HUDEP-2 (cell line): ENCODE results near the gene WDR62.
"Not testable (repeated sequence)": the region's sequence is repeated elsewhere in the genome, so short reads cannot be mapped to it uniquely, and the experiment has no call there.

Experiments
- DNase-seq, 76 experiments: peaks; one replicate each; lab custom pipeline; 2025; ENCODE audit not compliant: unreplicated experiment in 76 of 76; lab: John Stamatoyannopoulos, UW

WDR62 gene

DNA sequence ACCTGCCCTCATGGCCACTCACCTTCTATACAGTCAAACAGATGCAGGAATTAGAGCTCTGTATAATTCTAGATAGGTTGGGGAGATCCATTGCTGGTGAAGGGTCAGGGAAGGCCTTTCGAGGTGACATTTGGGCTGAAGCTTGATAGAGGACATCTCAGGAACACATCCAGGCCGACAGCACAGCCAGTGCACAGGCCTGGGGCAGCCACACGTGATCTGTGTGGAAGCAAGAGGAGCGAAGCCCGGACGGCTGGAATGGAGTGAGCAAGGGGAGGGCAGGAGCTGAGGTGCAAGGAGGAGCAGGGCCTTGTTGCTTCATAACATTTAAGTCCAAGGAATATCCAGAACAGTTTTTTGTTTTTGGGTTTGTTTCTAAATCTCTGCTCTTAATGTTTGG, 51.7 kb downstream of the WDR62 start:
- no peak for DNase-seq

DNA sequence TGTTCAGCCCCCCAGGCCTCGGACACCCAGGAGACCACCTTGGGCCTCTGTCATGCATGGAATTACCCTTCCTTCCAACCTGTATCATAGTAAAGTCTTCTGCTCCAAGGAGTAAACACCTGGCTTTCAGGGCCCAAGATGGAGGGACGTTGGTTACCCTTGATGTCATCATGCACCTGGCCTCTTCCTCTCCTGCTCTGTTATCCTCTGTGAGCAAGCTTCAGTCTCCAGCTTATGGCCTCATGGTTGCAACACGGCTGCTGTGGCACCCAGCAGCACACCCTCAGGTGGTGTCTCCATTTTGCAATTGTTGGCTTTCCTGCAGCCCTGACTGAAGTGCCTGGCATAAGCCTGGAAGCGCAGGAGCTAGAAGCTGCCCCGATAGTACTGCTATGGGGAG, 52.3 kb downstream of the WDR62 start:
- DNase-seq, result no peak

DNA sequence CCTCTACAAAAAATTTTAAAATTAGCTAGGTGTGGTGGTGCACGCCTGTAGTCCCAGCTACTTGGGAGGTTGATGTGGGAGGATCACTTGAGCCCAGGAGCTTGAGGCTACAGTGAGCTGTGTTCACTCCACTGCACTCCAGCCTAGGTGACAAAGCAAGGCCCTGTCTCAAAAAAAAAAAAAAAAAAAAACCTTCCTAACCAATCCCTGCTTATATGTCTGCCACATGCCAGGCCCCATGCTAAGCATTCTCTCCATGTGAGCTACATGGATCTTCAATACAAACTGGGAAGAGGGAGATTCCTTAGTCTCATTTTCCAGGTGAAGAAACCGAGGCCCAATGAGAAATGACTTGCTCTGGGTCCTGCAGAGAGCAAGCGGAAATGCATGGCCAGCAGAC, 54.0 kb downstream of the WDR62 start:
- DNase-seq, result no peak

DNA sequence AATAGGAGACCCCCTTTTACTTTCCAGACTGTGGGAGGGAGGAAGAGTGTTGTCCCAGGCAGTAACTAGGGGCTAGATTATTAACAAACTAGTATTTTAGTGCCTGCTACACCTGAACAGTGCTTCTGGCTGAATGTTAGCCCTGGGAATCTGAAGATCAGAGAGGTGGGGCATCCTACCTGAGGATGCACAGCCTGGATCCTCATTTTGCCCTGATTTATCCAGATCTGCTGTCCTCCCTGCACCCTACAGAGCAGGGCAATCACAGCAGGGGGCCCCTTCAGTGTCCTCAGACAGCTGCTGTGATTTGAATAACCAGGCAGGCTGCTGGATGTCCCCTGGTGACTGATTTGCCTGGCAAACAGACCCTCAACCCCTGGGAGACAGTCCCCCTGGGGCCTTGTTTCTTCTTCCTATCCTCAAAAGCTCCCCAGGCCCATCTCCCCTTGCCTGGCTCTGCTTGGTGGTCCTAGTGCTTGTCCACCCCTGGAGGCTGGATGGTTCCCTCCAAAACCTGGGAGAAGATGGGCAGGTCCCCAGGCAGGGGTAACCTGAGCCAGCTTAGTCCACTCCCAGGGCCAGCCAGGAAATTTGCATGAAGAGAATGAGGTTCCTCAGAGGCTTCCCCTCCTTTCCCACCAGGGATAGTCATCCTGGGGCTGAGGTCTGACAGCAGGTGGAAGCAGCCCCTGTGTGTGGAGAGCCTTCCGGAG, 55.9 kb downstream of the WDR62 start, which contains the start of gene OVOL3:
Gene OVOL3 (plus strand): TSS at position 657 of the 713 bp plus-strand sequence. CDS start 60 bp downstream, outside the sequence.
- DNase-seq, result no peak

DNA sequence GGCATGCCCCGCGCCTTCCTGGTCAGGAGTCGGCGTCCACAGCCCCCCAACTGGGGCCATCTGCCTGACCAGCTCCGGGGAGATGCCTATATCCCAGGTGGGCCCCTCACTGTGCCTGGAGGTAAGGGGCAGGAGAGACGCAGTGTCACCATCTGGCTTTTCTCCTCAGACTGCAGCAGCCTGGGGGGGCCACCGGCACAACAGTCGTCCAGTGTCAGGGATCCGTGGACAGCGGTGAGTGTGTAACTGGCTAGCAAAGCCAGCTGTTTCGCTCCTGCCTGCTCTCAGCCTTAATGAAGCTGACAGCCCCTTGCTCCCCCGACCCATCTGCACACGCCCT, 56.5 kb downstream of the WDR62 start:
- no peak for DNase-seq

DNA sequence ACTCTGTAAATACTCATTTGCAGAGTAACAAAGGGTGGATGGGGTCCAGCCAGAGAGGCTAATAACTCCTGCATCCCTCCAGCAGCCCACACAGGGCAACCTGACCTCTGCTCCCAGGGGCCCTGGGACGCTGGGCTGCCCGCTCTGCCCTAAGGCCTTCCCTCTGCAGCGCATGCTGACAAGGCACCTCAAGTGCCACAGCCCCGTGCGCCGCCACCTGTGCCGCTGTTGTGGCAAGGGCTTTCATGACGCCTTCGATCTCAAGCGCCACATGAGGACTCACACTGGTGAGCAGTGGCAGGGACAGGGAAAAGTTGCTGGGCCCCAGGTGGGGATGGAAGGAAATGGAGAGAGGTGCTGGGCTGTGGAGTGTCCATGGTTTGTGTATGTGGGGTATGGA, 58.0 kb downstream of the WDR62 start:
- no peak for DNase-seq

DNA sequence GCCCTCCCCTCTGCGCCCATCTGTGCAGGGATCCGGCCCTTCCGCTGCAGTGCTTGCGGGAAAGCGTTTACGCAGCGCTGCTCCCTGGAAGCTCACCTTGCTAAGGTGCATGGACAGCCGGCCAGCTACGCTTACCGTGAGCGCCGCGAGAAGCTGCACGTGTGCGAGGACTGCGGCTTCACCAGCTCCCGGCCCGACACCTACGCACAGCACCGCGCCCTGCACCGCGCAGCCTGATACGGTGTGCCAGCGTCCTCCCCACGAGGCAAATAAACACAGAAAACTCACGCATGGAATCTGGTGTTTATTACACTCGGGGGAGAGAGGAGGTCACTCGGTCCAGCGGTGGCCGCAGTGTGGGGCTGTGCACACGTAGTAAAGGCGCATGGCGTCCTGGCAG, 58.7 kb downstream of the WDR62 start:
- no peak for DNase-seq

DNA sequence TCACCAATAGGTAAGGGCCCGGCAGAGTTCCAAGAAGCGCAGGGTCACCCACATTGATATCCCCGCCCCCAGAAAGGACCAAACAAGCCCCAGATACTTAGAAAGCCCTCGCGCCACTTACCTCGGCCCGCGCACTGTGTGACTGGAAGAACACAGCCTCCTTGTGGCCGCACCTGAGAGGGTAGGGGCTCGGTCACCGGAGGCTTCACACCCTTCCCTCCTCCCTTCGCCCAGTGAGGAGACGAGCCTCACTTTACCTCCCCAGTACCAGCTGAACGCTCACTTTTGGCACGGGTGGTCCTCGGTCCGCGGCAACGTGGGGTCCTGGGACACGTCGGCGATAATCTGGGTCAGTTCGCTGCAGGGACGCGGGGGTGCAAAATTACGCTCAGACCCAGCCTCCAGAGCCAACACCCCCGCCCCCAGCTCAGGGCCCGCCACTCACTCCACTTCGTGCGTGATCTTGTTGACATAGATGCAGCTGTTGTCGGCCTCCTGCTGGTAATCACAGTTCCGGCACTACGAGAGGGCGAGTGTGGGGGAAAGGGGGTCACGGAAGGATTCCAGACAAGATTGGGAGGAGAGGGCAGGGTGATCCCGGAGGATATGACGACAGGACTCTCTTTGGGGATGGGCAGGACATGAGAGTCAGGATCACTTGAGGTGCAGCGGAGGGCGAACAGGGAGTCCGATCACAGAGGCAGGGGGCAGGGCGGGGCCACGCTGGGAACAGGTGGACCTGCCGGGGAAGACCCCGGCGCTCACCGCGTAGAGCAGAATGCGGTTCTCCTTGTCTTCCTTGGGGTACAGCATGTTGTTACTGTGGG, 59.4 kb downstream of the WDR62 start:
- peak in 6 of 76 experiments; percentile 22 to 51 (median 30) for DNase-seq

DNA sequence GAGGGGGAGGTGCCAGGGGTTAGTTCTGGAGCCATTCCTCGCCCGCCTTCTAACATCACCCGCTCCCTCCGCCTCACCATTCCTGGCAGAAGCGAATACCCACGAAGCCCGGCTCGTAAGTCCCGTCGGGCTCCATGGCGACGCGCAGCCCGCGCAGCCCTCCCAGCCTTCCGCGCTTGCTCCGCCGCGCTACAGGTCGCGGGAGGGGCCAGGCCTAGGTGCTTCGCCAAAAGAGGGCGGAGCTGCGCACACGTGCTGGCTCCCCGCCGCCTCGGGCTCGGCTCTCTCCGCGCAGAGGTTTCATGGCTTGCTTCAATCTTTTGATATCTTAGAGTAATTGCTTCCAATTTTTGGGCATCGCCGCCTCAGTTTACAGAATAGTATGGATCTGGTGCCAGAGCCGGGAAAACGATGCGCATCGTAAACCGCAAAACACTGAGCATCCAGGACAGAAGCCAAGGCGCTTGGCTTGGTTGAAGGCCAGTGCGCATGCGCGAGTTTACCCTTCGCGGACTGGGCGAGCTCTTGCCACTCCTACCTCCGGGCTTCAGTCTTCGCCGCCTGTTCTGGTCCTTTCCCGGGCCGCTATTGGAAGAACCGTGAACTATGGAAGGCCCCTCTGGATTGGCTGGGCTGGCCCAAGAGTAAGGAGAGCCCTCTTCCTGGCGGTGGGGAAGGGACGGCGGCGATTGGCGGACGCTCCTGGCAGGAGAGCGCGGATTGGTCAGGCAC, 60.2 kb downstream of the WDR62 start, which contains the start of gene POLR2I:
Gene POLR2I (minus strand): TSS at position 155 of the 732 bp plus-strand sequence. CDS start 19 bp downstream, at position 136.
- peak; percentile 95 to 100 (median 100) for DNase-seq

DNA sequence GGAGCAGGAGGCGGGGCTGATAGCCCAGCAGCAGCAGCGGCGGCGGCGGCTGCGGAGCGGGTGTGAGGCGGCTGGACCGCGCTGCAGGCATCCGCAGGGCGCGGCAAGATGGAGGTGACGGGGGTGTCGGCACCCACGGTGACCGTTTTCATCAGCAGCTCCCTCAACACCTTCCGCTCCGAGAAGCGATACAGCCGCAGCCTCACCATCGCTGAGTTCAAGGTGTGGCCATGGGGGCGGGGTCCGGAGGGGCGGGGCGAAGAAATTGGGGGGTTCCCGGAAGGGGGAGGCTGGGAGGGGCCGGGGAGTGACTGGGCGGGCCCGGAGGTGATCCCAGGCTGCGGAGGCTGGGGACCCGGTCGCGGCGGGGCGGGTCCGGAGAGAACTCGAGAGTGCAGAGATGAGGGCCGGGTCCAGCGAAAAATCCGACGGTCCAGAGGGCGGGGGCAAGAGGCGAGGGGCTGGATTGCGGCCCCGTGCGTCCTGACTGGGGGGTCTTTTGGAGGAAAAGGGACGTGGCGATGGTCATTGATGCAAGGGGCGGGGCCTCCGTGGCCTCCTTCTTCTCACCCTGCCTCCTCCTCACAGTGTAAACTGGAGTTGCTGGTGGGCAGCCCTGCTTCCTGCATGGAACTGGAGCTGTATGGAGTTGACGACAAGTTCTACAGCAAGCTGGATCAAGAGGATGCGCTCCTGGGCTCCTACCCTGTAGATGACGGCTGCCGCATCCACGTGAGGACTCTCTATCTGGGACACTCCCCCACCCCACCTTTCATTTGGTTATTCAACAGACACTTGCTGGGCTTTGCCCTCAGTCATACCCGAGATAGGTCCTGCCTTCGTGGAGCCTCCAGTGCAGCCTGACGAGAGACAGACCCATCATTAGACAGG, 61.0 kb downstream of the WDR62 start, which contains the start of gene TBCB:
Gene TBCB (plus strand): TSS at position 16 of the 891 bp plus-strand sequence. CDS start 93 bp downstream, at position 109.
- DNase-seq, result peak in 44 of 76 experiments; percentile 33 to 95 (median 87)

DNA sequence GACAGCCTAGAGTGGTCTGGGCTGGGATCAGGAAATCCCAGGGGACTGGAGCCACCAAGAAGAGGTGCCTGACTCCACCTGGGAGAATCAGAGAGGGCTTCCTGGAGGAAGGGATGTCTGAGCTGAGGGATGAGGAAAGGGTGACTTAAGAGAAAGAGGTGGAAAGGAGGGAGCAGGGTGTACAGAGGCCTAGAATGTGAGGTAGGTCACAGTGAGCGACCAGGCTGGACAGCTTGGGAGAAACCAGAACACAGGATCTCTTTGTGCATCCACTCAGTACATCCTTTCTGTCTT, 61.6 kb downstream of the WDR62 start:
- no peak for DNase-seq

DNA sequence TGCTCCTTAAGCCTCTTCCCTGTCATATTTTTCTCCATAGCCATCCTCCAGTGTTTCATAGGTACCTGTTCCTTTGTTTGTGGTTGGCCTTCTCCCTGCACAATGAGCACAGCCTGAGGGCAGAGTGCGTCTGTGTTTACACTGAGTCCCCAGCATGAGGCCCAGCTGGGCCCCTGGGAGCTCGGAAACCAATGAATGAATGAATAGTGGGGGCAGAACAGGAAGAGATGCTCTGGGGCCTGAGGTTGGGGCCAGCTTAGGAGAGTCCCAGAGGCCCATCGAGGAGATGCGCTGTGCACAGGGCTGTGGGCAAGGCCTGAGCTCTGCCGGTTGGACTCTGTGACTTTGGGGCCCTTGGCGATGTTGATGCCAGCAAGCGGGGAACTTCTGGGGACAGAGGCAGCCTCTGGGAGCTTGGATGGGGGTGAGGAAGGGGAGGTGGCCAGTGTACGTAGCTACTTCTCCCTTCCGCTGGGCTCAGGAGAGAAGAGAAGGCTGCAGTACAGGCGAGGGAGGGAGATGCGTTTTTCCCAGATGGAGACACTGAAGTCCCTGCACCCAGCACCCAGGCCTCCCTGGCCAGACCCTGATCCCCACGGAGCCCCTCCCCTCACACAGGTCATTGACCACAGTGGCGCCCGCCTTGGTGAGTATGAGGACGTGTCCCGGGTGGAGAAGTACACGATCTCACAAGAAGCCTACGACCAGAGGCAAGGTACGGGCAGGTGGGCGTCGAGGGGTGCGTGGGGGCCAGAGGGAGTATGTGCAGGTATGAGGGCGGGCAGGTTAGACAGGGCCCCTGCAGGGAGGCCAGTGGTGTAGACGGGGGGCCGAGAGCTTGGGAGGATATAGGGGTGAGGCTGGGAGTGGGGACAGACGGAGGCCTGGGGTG, 65.6 kb downstream of the WDR62 start:
- DNase-seq, result no peak

DNA sequence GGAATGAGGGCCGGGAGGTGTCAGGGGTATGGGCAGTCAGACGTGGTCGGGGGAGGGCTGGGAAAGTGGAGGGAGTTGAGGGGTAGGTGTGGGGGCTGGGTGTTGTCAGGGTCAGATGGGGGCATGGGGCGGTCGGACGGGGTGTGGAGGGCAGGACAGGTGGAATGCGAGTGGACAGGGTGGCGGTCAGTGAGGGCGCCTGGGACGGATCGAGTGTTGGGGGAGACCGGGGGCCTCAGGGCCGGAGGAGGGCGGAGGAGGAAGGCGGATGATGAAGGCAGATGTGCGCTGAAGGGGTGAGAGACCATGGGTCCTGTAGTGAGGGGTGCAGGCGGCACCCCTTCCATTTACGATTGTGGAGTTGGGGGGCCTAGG, 66.3 kb downstream of the WDR62 start:
- no peak for DNase-seq

DNA sequence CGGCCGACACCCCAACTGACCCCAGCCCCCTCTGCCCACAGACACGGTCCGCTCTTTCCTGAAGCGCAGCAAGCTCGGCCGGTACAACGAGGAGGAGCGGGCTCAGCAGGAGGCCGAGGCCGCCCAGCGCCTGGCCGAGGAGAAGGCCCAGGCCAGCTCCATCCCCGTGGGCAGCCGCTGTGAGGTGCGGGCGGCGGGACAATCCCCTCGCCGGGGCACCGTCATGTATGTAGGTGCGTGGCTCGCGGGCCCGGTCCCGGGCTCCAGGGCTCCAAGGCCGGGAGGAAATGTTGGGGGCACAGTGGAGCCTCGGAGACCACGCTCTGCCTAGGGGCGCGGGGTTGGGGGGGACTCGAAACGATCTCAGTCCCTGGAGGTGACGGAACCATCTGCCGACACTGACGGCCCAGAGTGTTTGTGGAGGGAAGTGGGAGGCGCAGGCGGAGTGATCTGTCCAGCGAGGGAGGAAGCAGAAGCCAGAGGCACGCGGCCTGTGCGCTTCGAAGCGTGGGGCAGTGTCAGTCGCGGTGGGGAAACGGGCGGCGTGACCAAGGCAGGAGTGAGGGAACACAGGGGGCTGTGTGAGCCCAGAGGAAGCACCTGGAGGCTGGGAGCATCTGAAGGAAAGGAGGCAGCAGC, 66.9 kb downstream of the WDR62 start:
- no peak for DNase-seq

DNA sequence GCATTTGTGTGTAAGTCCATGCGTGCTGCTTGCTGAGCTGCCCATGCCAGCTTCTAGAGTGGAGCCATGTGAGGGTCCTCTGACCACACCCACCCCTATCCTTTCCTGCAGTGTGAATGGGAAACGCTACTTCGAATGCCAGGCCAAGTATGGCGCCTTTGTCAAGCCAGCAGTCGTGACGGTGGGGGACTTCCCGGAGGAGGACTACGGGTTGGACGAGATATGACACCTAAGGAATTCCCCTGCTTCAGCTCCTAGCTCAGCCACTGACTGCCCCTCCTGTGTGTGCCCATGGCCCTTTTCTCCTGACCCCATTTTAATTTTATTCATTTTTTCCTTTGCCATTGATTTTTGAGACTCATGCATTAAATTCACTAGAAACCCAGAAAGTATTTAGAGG, 70.9 kb downstream of the WDR62 start:
- DNase-seq, result no peak

DNA sequence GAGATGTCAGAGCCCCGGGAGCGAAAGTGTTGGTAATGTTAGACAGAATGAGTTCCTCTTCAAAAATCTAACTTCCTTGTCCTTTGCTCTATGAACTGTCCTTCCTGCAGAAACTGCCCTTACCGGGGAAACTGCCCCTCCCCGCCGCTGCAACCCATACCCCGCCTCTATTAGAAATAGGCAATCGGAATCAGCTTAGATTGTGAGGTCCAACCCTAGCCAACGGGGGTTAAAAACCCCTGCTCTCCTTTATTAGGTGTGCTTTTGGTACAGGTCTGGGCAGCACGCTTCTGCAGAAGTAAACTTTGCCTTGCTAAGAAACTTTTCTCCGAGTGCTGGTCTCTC, 73.7 kb downstream of the WDR62 start:
- DNase-seq, result no peak

DNA sequence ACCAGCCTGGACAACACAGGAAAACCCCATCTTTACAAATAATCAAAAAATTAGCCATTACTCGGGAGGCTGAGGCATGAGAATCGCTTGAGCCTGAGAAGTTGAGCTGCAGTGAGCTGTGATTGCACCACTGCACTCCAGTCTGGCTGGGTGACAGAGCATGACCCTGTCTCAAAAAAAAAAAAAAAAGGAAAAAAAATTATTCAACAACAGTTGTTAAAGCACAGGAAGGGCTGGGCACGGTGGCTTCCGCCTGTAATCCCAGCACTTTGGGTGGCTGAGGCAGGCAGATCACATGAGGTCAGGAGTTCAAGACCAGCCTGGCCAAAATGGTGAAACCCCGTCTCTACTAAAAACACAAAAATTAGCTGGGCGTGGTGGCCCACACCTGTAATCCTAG, 76.5 kb downstream of the WDR62 start:
- DNase-seq, result not testable (repeated sequence)

DNA sequence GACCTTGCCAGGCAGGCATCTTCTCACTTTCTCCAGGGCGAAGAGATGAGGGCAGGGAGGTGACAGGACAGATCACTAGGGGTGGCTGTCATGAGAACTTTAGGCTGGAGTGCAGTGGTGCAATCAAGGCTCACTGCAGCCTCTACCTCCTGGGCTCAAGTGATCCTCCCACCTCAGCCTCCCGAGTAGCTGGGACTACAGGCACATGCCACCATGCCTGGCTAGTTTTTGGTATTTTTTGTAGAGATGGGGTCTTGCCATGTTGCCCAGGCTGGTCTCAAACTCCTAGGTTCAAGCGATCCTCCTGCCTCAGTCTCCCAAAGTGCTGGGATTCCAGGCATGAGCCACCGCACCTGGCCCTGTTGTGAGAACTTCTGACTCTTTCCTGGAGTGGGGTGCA, 80.2 kb downstream of the WDR62 start:
- not testable (repeated sequence) for DNase-seq
